PC-9 (cell line): ENCODE data around the gene SYNJ2. TPM values are rescaled to one million over a fixed set of nuclear protein-coding genes. Genes with fewer than 3 reads are reported as not detected.

ENCODE experiments used
- BruUV-seq: library from RNA; stranded (reverse); fragments of 400-500 nt; replicated peaks from 2 replicates; lab custom pipeline; 2021; lab: Mats Ljungman, UMichigan
- CTCF ChIA-PET: fragments of 300-600 bp; sonication (Branson Sonifier 250); formaldehyde crosslinking; loops from one replicate; lab custom pipeline; 2022; ENCODE audit warnings: antibody characterized with exemption; lab: Charles Lee
- POLR2A ChIA-PET: fragments of 300-600 bp; sonication (Branson Sonifier 250); formaldehyde crosslinking; loops from one replicate; lab custom pipeline; 2022; ENCODE audit warnings: antibody characterized with exemption; ENCODE audit not compliant: unreplicated experiment; lab: Charles Lee
- DNase-seq, 2 experiments: peaks; one replicate each; pipeline versions ENCODE4 v3.0.0 to v3.0.0-alpha.2; 2015 to 2022; ENCODE audit warnings: mixed read lengths in 1 of 2
- H2AFZ ChIP-seq: fragments of 200-600 bp; sonication (generic); 2 replicates; pipeline ENCODE4 v1.8.1; 2017; ENCODE audit warnings: antibody characterized with exemption
- H3F3A ChIP-seq: fragments of 200-600 bp; sonication (generic); 2 replicates; pipeline ENCODE4 v1.8.1; 2017; ENCODE audit warnings: antibody characterized with exemption, mild to moderate bottlenecking, low read depth; ENCODE audit not compliant: insufficient read depth
- H3K27ac ChIP-seq: fragments of 200-600 bp; sonication (generic); 2 replicates; pipeline ENCODE4 v1.6.1; 2016; ENCODE audit warnings: mixed run types
- H3K27me3 ChIP-seq: fragments of 200-600 bp; sonication (generic); 2 replicates; pipeline ENCODE4 v1.6.1; 2016; ENCODE audit warnings: low read depth, mixed run types; ENCODE audit not compliant: insufficient read depth
- H3K36me3 ChIP-seq: fragments of 200-600 bp; sonication (generic); 2 replicates; pipeline ENCODE4 v1.6.1; 2016; ENCODE audit warnings: low read depth, mixed run types
- H3K4me1 ChIP-seq: fragments of 200-600 bp; sonication (generic); replicated peaks from 2 replicates; pipeline ENCODE4 v1.6.1; 2016; ENCODE audit warnings: mixed run types; ENCODE audit not compliant: insufficient read depth
- H3K4me2 ChIP-seq: fragments of 200-600 bp; sonication (generic); 2 replicates; pipeline ENCODE4 v1.6.1; 2017; ENCODE audit warnings: mixed run types
- H3K4me3 ChIP-seq: fragments of 200-600 bp; sonication (generic); 2 replicates; pipeline ENCODE4 v1.6.1; 2016; ENCODE audit warnings: mixed run types
- H3K79me2 ChIP-seq: fragments of 200-600 bp; sonication (generic); 2 replicates; pipeline ENCODE4 v1.6.1; 2017; ENCODE audit warnings: low read depth, mixed run types
- H3K9me2 ChIP-seq: fragments of 200-600 bp; sonication (generic); 2 replicates; pipeline ENCODE4 v1.8.1; 2017; ENCODE audit warnings: mild to moderate bottlenecking; ENCODE audit not compliant: insufficient read depth
- H3K9me3 ChIP-seq: fragments of 200-600 bp; sonication (generic); 2 replicates; pipeline ENCODE4 v1.8.1; 2016; ENCODE audit warnings: low read depth; ENCODE audit not compliant: insufficient read depth
- H4K20me1 ChIP-seq: fragments of 200-600 bp; sonication (generic); 2 replicates; pipeline ENCODE4 v1.8.1; 2017; ENCODE audit not compliant: insufficient read depth
- EZH2 ChIP-seq: fragments of 200-600 bp; sonication (generic); IDR thresholded peaks from 2 replicates; pipeline ENCODE4 v1.8.0; 2017; ENCODE audit warnings: antibody characterized with exemption, low read depth
- intact Hi-C: fragments of 100-400 bp; cut with micrococcal nuclease; formaldehyde crosslinking; loops from one replicate; pipeline ENCODE4 v1.10.0; 2022; ENCODE audit not compliant: unreplicated experiment
- total RNA-seq: library from RNA; stranded (reverse); gene quantifications from 2 replicates; pipeline ENCODE4 v1.2.3, GENCODE V29; 2021
- TF ChIP-seq, protein P1 (sequence below): fragments of 200-600 bp; sonication (generic); conservative IDR thresholded peaks from 2 replicates; pipeline ENCODE4 v1.6.1; 2017; ENCODE audit warnings: mixed run types, antibody characterized with exemption, mild to moderate bottlenecking, moderate library complexity

Gene SYNJ2
- total RNA-seq, 1 experiment from 2014 or later, result 30.3 TPM

DNA sequence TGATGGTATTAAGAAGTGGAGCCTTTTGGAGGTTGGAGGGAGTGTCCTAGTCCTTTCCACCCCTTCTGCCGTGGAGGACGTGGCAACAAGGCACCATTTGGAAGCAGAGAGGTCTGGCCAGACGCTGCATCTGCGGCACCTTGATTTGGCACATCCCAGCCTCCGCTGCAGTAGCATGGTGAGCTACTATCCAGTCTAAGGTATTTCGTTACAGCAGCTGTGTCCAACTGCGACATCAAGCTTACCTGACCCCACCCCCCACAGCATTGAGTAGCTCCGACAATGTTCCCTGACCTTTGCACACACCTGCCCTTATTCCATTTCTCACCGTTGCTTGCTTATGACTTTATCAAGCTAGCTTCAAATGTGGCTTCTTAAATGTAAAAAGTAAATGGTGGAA is 29.8 kb upstream of the SYNJ2 start:
- Histone ChIP-seq H3K36me3 (no peaks in the 10 kb centered on the region), H3K27ac (no peak overlapping the region), H3K79me2 (no peaks in the 10 kb centered on the region), H2AFZ (no peak overlapping the region), H3K9me3 (peaks cover 10% of the 10 kb centered on the region; the same call in 1 of the 2 replicates), H3F3A (peaks cover 6% of the 10 kb centered on the region; the same call in 1 of the 2 replicates), H3K4me2 (no peak overlapping the region), H4K20me1 (no peaks in the 10 kb centered on the region), H3K4me3 (no peak overlapping the region), H3K9me2 (no peaks in the 10 kb centered on the region), H3K4me1 (no peaks in the 10 kb centered on the region), H3K27me3 (no peaks in the 10 kb centered on the region)
- ChIA-PET POLR2A (no interaction called here), CTCF (interaction anchor here (0.5 kb wide), 1 partner anchor 57 kb away, joined by 4 read pairs; no protein-coding TSS in a partner anchor)
- DNase-seq, result no peak
- BruUV-seq, result no TSS peak
- TF ChIP-seq EZH2, result no peak
- TF ChIP-seq, protein P1, sequence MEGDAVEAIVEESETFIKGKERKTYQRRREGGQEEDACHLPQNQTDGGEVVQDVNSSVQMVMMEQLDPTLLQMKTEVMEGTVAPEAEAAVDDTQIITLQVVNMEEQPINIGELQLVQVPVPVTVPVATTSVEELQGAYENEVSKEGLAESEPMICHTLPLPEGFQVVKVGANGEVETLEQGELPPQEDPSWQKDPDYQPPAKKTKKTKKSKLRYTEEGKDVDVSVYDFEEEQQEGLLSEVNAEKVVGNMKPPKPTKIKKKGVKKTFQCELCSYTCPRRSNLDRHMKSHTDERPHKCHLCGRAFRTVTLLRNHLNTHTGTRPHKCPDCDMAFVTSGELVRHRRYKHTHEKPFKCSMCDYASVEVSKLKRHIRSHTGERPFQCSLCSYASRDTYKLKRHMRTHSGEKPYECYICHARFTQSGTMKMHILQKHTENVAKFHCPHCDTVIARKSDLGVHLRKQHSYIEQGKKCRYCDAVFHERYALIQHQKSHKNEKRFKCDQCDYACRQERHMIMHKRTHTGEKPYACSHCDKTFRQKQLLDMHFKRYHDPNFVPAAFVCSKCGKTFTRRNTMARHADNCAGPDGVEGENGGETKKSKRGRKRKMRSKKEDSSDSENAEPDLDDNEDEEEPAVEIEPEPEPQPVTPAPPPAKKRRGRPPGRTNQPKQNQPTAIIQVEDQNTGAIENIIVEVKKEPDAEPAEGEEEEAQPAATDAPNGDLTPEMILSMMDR, result no peak
- intact Hi-C loops, result no loop called here

DNA sequence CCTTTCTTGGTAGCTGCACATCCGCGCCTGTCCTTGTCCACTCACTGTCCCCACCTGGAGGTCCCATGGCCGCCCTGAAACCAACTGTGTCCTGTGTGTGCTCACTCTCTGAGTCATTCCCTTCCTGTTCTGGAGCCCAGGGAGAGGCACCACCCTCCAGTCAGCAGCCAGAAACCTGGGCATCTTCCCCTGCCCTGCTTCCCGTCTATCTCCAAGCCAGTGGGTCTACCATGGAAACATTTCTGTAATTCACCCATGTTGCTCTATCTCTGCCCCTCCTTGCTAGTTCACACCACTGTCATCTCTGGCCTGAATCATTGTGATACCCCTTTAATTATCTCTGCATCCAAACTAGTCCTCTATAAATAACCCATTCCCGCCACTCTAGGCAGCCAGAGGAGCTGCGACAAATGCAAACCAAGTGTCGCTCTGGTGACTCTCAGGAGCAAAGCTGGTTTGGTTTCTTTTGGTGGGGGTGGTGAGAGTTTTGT is 28.8 kb upstream of the SYNJ2 start:
- CTCF ChIA-PET, result no interaction called here
- no peak overlapping the region for H2AFZ ChIP-seq
- no peaks in the 10 kb centered on the region for H3K79me2 ChIP-seq
- intact Hi-C loops, result no loop called here
- no peak overlapping the region for H3K4me2 ChIP-seq
- no peaks in the 10 kb centered on the region for H3K4me1 ChIP-seq
- no peak overlapping the region for H3K4me3 ChIP-seq
- peaks cover 10% of the 10 kb centered on the region; the same call in 1 of the 2 replicates for H3K9me3 ChIP-seq
- H3K36me3 ChIP-seq, result no peaks in the 10 kb centered on the region
- peak in 1 of 2 experiments; percentile 6 for DNase-seq
- H3K9me2 ChIP-seq, result no peaks in the 10 kb centered on the region
- H3K27ac ChIP-seq, result no peak overlapping the region
- TF ChIP-seq, protein P1, result no peak
- no peak for TF ChIP-seq EZH2
- POLR2A ChIA-PET, result no interaction called here
- H3F3A ChIP-seq, result peaks cover 6% of the 10 kb centered on the region; the same call in 1 of the 2 replicates
- no peaks in the 10 kb centered on the region for H4K20me1 ChIP-seq
- no peaks in the 10 kb centered on the region for H3K27me3 ChIP-seq
- BruUV-seq, result no TSS peak

DNA sequence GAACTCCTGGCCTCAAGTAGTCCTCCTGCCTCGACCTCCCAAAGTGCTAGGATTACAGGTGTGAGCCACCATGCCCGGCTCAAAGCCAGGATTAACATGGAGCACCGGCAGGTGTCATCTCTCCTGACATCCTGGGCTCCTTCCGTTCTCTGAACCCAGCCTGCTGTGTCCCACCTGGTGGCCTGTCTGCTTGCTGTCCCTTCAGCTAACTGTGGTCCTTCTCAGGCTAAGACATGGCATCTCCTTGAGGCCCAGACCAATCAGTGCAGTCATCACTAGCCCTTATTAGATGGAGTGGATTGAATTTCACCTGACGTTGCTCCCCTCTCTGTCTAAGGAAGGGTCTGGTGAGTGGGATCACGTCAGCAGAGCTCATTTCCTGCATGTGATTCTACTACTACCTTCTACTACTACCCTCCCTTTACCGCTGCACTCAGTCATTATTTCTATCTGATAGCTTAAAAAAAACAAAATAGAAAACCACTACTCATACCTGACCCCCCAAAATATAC is 28.0 kb upstream of the SYNJ2 start:
- DNase-seq, result no peak
- TF ChIP-seq, protein P1, result no peak
- no peak for TF ChIP-seq EZH2
- Histone ChIP-seq H3K9me3 (peaks cover 15% of the 10 kb centered on the region; the same call in 1 of the 2 replicates), H3K27ac (no peak overlapping the region), H3K4me1 (no peaks in the 10 kb centered on the region), H3K9me2 (no peaks in the 10 kb centered on the region), H3K79me2 (no peaks in the 10 kb centered on the region), H4K20me1 (no peaks in the 10 kb centered on the region), H3K27me3 (no peaks in the 10 kb centered on the region), H2AFZ (no peak overlapping the region), H3K4me2 (no peak overlapping the region), H3F3A (peaks cover 4% of the 10 kb centered on the region; the same call in 1 of the 2 replicates), H3K36me3 (no peaks in the 10 kb centered on the region), H3K4me3 (no peak overlapping the region)
- intact Hi-C loops, result no loop called here
- ChIA-PET POLR2A (no interaction called here), CTCF (no interaction called here)
- BruUV-seq, result no TSS peak
